ENCODE results near the gene HSPA12B. TPM values are rescaled to one million over a fixed set of nuclear protein-coding genes. Genes with fewer than 3 reads are reported as not detected.

HSPA12B gene
- not detected in 2 replicates for total RNA-seq (2014; rRNA removed; shearing (Covaris generic))

GRCh38 chr20:3732327-3733118 is at the start of gene HSPA12B:
TSS of gene HSPA12B (plus strand) at chr20:3732685. CDS start at chr20:3738675, 5,990 bp downstream.
- in situ Hi-C loops (cut with HindIII; ENCODE audit: low sequenced_read_pairs): no loop called here
- DNase-seq (ENCODE audit: low spot score): no peak

- no peak for DNase-seq (ENCODE audit: low spot score)
- in situ Hi-C loops (cut with HindIII; ENCODE audit: low sequenced_read_pairs): no loop called here
Measured at GRCh38 chr20:3685341-3685740, 47.1 kb upstream of the HSPA12B start.

- in situ Hi-C loops (cut with HindIII; ENCODE audit: low sequenced_read_pairs): no loop called here
- DNase-seq (ENCODE audit: low spot score): no peak
Measured at GRCh38 chr20:3686421-3686820, 46.1 kb upstream of the HSPA12B start.

GRCh38 chr20:3686867-3687321 is 45.6 kb upstream of the HSPA12B start:
- peak; percentile 21 for DNase-seq (ENCODE audit: low spot score)
- in situ Hi-C loops (cut with HindIII; ENCODE audit: low sequenced_read_pairs): no loop called here

GRCh38 chr20:3687655-3688054 is 44.8 kb upstream of the HSPA12B start:
- in situ Hi-C loops (cut with HindIII; ENCODE audit: low sequenced_read_pairs): no loop called here
- peak; percentile 25 for DNase-seq (ENCODE audit: low spot score)

- in situ Hi-C loops (cut with HindIII; ENCODE audit: low sequenced_read_pairs): no loop called here
- DNase-seq (ENCODE audit: low spot score): no peak
Measured at GRCh38 chr20:3689978-3690377, 42.5 kb upstream of the HSPA12B start.

- in situ Hi-C loops (cut with HindIII; ENCODE audit: low sequenced_read_pairs): no loop called here
- DNase-seq (ENCODE audit: low spot score): no peak
Measured at GRCh38 chr20:3690413-3690812, 42.1 kb upstream of the HSPA12B start.

- in situ Hi-C loops (cut with HindIII; ENCODE audit: low sequenced_read_pairs): no loop called here
- no peak for DNase-seq (ENCODE audit: low spot score)
Measured at GRCh38 chr20:3691306-3691705, 41.2 kb upstream of the HSPA12B start.

- no peak for DNase-seq (ENCODE audit: low spot score)
- in situ Hi-C loops (cut with HindIII; ENCODE audit: low sequenced_read_pairs): no loop called here
Measured at GRCh38 chr20:3691897-3692296, 40.6 kb upstream of the HSPA12B start.

GRCh38 chr20:3692706-3693294 is 39.7 kb upstream of the HSPA12B start:
- no peak for DNase-seq (ENCODE audit: low spot score)
- in situ Hi-C loops (cut with HindIII; ENCODE audit: low sequenced_read_pairs): no loop called here

GRCh38 chr20:3693376-3693775 is 39.1 kb upstream of the HSPA12B start:
- in situ Hi-C loops (cut with HindIII; ENCODE audit: low sequenced_read_pairs): no loop called here
- DNase-seq (ENCODE audit: low spot score): no peak

GRCh38 chr20:3694864-3695263 is 37.6 kb upstream of the HSPA12B start:
- in situ Hi-C loops (cut with HindIII; ENCODE audit: low sequenced_read_pairs): no loop called here
- DNase-seq (ENCODE audit: low spot score): no peak

GRCh38 chr20:3696200-3696599 is 36.3 kb upstream of the HSPA12B start:
- no peak for DNase-seq (ENCODE audit: low spot score)
- in situ Hi-C loops (cut with HindIII; ENCODE audit: low sequenced_read_pairs): no loop called here

GRCh38 chr20:3696745-3697587 is 35.5 kb upstream of the HSPA12B start:
- in situ Hi-C loops (cut with HindIII; ENCODE audit: low sequenced_read_pairs): no loop called here
- DNase-seq (ENCODE audit: low spot score): no peak

- in situ Hi-C loops (cut with HindIII; ENCODE audit: low sequenced_read_pairs): no loop called here
- DNase-seq (ENCODE audit: low spot score): no peak
Measured at GRCh38 chr20:3697588-3698305, 34.7 kb upstream of the HSPA12B start.

- in situ Hi-C loops (cut with HindIII; ENCODE audit: low sequenced_read_pairs): no loop called here
Measured at GRCh38 chr20:3698591-3699001, 33.9 kb upstream of the HSPA12B start.

GRCh38 chr20:3699037-3699436 is 33.4 kb upstream of the HSPA12B start:
- in situ Hi-C loops (cut with HindIII; ENCODE audit: low sequenced_read_pairs): no loop called here
- no peak for DNase-seq (ENCODE audit: low spot score)

More at GRCh38 chr20:3698591-3699001, 33.9 kb upstream of the HSPA12B start:
- no peak for DNase-seq (ENCODE audit: low spot score)

GRCh38 chr20:3701061-3701998 is 31.2 kb upstream of the HSPA12B start:
- no peak for DNase-seq (ENCODE audit: low spot score)
- in situ Hi-C loops (cut with HindIII; ENCODE audit: low sequenced_read_pairs): no loop called here
